ENCODE measurements around the gene CLRN3.

The CLRN3 gene

DNA sequence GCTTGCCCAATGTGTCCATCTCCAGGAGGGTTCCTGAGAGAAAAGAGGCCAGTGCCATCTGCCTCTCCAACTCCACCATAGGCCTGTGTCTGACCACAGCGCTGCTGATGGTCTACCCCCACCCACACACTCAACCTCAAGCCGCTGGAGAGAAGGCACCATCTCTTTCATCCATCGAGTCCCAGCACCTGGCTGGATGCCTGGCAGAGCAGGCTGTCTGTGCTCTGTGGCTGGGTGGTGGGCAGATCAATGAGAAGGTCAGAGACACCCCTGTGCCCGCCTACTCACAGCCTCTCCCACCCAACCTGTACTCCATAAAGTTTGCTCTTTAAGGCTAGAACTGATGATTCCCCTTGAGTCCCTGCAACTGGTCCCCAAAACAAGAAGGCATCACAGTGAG, 58.0 kb downstream of the CLRN3 start:
- no peak for DNase-seq

- DNase-seq, result no peak
Measured at GRCh38 chr10:127834221-127834620, 58.5 kb downstream of the CLRN3 start.

- no peak for DNase-seq
Measured at GRCh38 chr10:127833804-127834203, 58.9 kb downstream of the CLRN3 start.

DNA sequence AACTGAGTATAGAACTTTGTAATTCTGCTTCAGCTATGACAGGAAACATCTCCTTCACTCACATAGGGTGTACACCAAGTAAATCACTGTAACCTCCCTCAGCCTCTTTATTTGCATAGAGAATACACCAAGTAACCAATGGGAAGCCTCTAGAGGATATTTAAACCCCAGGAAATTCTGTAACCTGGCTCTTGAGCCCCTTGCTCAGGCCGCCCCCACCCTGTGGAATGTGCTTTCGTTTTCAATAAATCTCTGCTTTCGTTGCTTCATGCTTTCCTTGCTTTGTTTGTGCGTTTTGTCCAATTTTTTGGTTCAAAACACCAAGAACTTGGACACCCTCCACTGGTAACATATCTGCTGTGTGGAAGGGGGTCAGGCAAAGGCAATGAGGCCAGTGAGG, 60.2 kb downstream of the CLRN3 start:
- no peak for DNase-seq

- DNase-seq, result no peak
Measured at GRCh38 chr10:127830414-127830813, 62.3 kb downstream of the CLRN3 start.

Data from activated CD4-positive, alpha-beta T cell treated with anti-CD3 and anti-CD28 coated beads, Interleukin-2, amount 50 U/mL, for 16 hours (primary cell).